Germinal center (tissue), 1 donor: ENCODE results near the gene ALKBH5.
"Not testable (repeated sequence)": the region's sequence is repeated elsewhere in the genome, so short reads cannot be mapped to it uniquely, and the experiment has no call there.

Experiments used
- DNase-seq: peaks from one replicate; pipeline ENCODE4 v3.0.0; 2012; ENCODE audit warnings: mixed read lengths, low spot score

Gene ALKBH5

GRCh38 chr17:18185832-18186626 lies 2.4 kb downstream of the ALKBH5 start:
- no peak for DNase-seq

- DNase-seq: no peak
Measured at GRCh38 chr17:18186627-18186982, 3.0 kb downstream of the ALKBH5 start.

- DNase-seq: no peak
Measured at GRCh38 chr17:18187226-18187625, 3.6 kb downstream of the ALKBH5 start.

GRCh38 chr17:18187821-18188761 lies 4.5 kb downstream of the ALKBH5 start:
- no peak for DNase-seq

- no peak for DNase-seq
Measured at GRCh38 chr17:18190628-18191235, 7.1 kb downstream of the ALKBH5 start.

- DNase-seq: no peak
Measured at GRCh38 chr17:18191236-18191667, 7.6 kb downstream of the ALKBH5 start.

GRCh38 chr17:18191967-18192366 lies 8.3 kb downstream of the ALKBH5 start:
- DNase-seq: peak; percentile 28

GRCh38 chr17:18194394-18194793 lies 10.8 kb downstream of the ALKBH5 start:
- no peak for DNase-seq

GRCh38 chr17:18194804-18195203 lies 11.2 kb downstream of the ALKBH5 start:
- no peak for DNase-seq

GRCh38 chr17:18195246-18195645 lies 11.6 kb downstream of the ALKBH5 start:
- no peak for DNase-seq

GRCh38 chr17:18197535-18198194 lies 14.0 kb downstream of the ALKBH5 start:
- DNase-seq: no peak

- DNase-seq: no peak
Measured at GRCh38 chr17:18198530-18198929, 14.9 kb downstream of the ALKBH5 start.

GRCh38 chr17:18201108-18201507 lies 17.5 kb downstream of the ALKBH5 start:
- no peak for DNase-seq

GRCh38 chr17:18203308-18203707 lies 19.7 kb downstream of the ALKBH5 start:
- DNase-seq: no peak

GRCh38 chr17:18205861-18206260 lies 22.2 kb downstream of the ALKBH5 start:
- DNase-seq: no peak

- no peak for DNase-seq
Measured at GRCh38 chr17:18206962-18207361, 23.3 kb downstream of the ALKBH5 start.

GRCh38 chr17:18208092-18208491 lies 24.5 kb downstream of the ALKBH5 start:
- no peak for DNase-seq

- no peak for DNase-seq
Measured at GRCh38 chr17:18213666-18214270, 30.1 kb downstream of the ALKBH5 start.

GRCh38 chr17:18216906-18217305 lies 33.3 kb downstream of the ALKBH5 start:
- not testable (repeated sequence) for DNase-seq

- peak; percentile 86 for DNase-seq
Measured at GRCh38 chr17:18217412-18218015, 33.9 kb downstream of the ALKBH5 start.

- DNase-seq: no peak
Measured at GRCh38 chr17:18218756-18219415, 35.3 kb downstream of the ALKBH5 start.
